SIG-M5 treated with dmso at 0.1 percent for 504 hours (cell line): ENCODE results near the gene SMIM7.
A peak's percentile ranks its signal among the peaks of the same experiment; 100 is the strongest.
"Not testable (repeated sequence)": the region's sequence is repeated elsewhere in the genome, so short reads cannot be mapped to it uniquely, and the experiment has no call there.

Source experiments
- DNase-seq: peaks from one replicate; lab custom pipeline; 2025; ENCODE audit not compliant: unreplicated experiment; lab: John Stamatoyannopoulos, UW

The SMIM7 gene

GRCh38 chr19:16659832-16660708, at the start of gene SMIM7:
TSS of gene SMIM7 (minus strand) at chr19:16660144. CDS start at chr19:16660110, 34 bp downstream.
- peak; percentile 96 for DNase-seq

GRCh38 chr19:16703677-16704076, 43.7 kb upstream of the SMIM7 start:
- DNase-seq, result no peak

- DNase-seq, result no peak
Measured at GRCh38 chr19:16702123-16702522, 42.2 kb upstream of the SMIM7 start.

DNA sequence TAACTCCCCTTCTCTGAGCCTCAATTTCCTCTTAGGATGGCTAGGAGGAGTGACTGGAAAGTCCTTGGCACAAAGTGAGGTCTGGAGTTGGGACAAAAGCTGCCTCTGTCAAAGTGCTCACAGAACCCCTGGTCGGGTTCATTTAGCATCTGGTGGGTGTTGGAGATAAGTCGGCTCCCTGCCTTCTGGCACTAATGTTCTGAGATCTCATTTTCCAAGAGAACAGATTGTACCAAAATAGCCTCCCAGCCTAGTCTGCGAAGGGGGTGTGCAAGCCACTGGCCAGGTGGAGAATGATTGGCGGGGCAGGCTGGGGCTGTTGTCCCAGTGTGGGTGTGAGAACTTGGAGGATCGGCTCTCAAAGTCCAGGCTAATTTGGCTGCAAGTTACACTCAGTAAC, 39.0 kb upstream of the SMIM7 start:
- no peak for DNase-seq

DNA sequence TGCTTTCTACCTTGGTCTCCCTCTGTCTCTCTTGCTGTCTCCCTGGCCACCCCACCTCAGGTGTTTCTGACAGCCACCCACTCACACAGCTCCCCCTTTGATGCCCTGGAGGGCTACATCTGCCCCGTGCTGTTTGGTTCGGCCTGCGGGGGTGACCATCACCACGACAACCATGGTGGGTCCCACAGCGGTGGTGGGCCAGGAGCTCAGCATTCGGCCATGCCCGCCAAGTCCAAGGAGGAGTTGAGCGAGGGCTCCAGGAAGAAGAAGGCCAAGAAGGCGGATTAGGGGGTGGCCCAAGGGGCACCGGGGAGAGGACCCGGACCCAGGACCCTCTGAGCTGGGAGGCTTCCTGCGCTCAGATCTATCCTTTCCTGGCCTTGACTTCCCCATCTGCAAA, 28.1 kb upstream of the SMIM7 start:
- no peak for DNase-seq

DNA sequence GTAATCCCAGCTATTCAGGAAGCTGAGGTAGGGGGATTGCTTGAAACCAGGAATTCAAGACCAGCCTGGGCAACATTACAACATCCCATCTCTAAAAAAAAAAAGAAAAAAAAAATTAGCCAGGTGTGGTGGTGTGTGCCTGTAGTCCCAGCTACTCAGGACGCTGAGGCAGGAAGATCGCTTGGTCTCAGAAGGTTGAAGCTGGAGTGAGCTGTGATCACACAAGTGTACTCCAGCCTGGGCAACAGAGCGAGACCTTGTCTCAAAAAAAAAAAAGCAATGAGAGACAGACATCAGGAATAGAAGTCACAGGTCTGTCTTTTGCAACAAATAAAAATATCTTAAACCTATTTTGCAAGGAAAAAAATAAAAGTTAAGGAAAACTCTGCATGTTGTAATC, 24.3 kb upstream of the SMIM7 start:
- DNase-seq, result no peak

- DNase-seq, result no peak
Measured at GRCh38 chr19:16682539-16682938, 22.6 kb upstream of the SMIM7 start.

DNA sequence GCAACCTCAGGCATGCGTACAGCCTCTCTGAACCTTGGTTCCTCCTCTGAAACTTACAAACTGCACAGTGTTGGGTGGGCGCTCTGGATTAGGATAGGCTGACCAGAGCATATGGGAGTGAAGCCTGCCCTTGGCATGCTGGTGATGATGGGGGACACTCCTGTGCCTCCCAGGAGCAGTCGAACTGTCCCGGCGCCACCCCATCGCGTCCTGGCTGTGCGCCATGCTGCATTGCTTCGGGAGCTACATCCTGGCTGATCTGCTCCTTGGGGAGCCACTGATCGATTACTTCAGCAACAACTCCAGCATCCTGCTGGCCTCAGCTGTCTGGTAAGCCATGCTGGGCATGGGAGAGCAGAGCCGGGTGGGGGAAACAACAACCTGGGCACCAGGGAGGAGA, 19.9 kb upstream of the SMIM7 start:
- no peak for DNase-seq

GRCh38 chr19:16678498-16678897, 18.6 kb upstream of the SMIM7 start:
- no peak for DNase-seq

GRCh38 chr19:16677055-16677454, 17.1 kb upstream of the SMIM7 start:
- DNase-seq, result no peak

DNA sequence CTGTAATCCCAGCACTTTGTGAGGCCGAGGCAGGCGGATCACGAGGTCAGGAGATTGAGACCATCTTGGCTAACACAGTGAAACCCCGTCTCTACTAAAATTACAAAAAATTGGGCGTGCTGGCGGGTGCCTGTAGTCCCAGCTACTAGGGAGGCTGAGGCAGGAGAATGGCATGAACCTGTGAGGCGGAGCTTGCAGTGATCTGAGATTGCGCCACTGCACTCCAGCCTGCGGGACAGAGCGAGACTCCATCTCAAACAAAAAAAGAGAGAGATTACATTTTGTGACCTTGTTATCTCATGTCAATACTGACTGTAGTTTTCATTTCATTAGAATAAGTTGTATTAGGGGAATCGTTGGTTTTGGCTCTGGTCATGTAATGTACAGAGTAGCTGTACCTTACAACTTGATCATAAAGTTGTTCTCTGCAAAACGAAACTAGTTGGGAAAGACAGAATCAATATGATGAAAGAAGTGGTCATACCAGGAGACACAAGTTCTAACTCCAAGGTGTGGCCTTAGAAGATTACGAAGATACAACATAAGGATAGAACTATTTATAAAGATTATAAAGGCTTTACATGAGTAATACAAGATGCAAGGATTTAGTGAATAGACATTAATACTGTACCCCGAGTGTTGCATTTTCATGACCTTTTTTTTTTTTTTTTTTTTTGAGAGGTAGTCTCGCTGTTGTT, 16.3 kb upstream of the SMIM7 start:
- DNase-seq, result peak; percentile 26

GRCh38 chr19:16673839-16674238, 13.9 kb upstream of the SMIM7 start:
- DNase-seq, result not testable (repeated sequence)

GRCh38 chr19:16673231-16673630, 13.3 kb upstream of the SMIM7 start:
- peak; percentile 38 for DNase-seq

DNA sequence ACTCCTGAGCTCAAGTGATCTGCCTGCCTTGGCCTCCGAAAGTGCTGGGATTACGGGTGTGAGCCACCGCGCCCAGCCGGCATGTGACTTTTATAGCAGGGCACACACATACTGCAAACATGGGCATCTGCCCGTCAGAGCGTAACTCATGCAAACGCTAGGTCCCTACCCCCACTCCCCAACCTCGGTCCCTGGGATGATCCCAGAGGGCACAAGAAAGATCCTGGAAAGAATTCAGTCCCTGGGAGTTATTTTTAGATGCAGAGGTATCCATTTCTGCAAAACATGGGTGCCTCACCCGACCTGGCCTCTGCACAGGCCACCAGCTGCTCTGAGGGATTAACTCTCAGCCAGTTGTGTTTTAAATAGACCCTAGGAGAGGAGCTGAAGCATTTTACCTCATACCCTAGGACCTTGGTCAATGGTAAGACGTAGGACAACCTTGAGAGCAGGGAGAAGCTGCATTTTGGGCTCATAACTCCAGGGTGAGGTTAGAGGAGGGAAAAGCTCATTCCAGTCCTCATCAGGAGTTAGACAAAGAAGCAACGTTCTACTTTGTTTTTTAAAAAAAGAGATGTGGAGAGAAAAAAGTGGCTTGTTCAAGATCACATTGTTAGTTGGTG, 11.8 kb upstream of the SMIM7 start:
- DNase-seq, result no peak

DNA sequence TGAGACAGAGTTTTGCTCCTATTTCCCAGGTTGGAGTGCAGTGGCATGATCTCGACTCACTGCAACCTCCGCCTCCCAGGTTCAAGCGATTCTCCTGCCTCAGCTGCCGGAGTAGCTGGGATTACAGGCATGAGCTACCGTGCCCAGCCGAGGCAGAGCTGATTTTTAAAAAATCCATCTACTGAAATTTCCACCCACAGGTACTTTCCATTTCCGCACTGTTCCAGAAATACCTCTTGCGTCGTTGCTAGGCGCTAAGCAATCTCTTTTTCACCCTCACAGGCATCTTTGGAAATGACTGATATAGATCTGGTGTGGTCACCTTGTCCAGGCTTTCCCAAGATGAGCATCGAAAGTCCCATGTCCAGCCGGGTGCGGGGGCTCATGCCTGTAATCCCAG, 10.3 kb upstream of the SMIM7 start:
- DNase-seq, result no peak

DNA sequence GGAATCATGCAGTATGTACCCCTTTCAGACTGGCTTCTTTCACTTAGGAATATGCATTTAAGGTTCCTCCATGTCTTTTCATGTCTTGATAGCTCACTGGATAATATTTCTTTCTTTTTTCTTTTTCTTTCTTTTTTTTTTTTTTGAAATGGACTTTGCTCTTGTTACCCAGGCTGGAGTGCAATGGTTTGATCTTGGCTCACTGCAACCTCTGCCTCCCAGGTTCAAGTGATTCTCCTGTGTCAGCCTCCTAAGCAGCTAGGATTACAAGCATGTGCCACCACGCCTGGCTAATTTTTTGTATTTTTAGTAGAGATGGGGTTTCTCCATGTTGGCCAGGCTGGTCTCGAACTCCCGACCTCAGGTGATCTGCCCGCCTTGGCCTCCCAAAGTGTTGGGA, 8.8 kb upstream of the SMIM7 start:
- not testable (repeated sequence) for DNase-seq

DNA sequence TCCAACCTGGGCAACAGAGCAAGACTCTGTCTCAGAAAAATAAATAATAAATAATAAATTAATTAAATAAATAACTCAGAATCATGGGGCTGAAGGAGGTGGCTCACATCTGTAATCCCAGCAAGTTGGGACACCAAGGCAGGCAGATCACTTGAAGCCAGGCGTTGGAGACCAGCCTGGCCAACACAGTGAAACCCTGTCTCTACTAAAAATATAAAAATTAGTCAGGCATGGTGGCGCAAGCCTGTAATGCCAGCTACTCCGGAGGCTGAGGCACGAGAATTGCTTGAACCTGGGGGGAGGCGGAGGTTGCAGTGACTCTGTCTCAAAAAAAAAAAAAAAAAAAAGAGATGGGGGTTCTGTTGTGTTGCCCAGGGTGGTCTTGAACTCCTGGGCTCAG, 8.2 kb upstream of the SMIM7 start:
- no peak for DNase-seq

GRCh38 chr19:16661480-16662034, 1.6 kb upstream of the SMIM7 start:
- DNase-seq, result no peak

- DNase-seq, result no peak
Measured at GRCh38 chr19:16660763-16661479, 977 bp upstream of the SMIM7 start, which contains the start of gene TMEM38A. TSS of gene TMEM38A (plus strand) at chr19:16661139. CDS start at chr19:16661218, 79 bp downstream.

- DNase-seq, result no peak
Measured at GRCh38 chr19:16659464-16659831, 496 bp downstream of the SMIM7 start.

- no peak for DNase-seq
Measured at GRCh38 chr19:16657384-16657783, 2.6 kb downstream of the SMIM7 start.
